GM19468 (cell line): ENCODE results near the gene PCDHA2.
"Not testable (repeated sequence)": the region's sequence is repeated elsewhere in the genome, so short reads cannot be mapped to it uniquely, and the experiment has no call there.

Experiments
- ATAC-seq: cut with Tn5 transposase; IDR thresholded peaks from one replicate; pipeline ENCODE4 v1.9.1; 2021; ENCODE audit warnings: mild to moderate bottlenecking, moderate library complexity, moderate number of reproducible peaks; ENCODE audit not compliant: unreplicated experiment; ENCODE audit errors: extremely low read depth

Gene PCDHA2

DNA sequence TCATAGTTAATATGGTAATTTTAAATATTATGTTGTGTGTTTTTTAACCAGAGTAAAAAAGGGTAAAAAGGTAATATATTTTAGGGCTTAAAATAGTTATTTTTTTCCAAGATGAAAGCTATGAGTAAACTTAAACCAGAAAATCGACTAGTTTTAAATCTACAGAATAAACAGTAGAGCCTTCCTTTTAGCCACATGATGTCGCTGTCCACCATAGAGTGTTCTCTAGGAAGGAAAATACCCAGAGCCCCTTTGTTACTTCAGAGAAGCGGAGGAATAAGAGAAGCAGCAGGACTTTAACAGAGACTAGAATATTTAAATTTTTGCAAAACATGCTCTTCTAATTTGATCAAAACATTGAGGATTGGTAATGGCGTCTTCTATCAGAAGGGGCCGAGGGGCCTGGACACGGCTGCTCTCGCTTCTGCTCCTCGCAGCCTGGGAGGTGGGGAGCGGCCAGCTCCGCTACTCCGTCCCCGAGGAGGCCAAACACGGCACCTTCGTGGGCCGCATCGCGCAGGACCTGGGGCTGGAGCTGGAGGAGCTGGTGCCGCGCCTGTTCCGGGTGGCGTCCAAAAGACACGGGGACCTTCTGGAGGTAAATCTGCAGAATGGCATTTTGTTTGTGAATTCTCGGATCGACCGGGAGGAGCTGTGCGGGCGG is at the start of gene PCDHA2:
Gene PCDHA2 (plus strand): TSS at position 258 of the 664 bp plus-strand sequence.
- ATAC-seq, result no peak

DNA sequence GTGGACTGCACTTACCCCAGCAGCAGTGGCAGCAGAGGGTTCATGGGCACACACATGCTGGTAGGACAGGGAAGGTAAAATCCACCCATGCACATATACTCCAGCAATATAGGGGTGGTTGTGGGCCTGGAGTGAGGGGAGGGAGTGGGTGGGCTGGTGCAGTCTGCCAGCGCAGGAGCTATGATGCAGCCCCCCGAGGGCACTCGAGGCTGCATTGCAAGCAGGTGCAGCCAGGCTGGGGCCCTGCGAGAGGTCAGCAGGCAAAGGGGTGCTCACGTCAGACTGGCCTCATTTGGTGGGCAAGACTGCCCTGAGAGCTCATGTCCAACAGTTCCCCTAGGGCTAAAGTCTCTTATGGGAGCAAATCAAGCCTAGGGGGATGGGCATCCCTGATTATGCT is 41.1 kb upstream of the PCDHA2 start:
- no peak for ATAC-seq

DNA sequence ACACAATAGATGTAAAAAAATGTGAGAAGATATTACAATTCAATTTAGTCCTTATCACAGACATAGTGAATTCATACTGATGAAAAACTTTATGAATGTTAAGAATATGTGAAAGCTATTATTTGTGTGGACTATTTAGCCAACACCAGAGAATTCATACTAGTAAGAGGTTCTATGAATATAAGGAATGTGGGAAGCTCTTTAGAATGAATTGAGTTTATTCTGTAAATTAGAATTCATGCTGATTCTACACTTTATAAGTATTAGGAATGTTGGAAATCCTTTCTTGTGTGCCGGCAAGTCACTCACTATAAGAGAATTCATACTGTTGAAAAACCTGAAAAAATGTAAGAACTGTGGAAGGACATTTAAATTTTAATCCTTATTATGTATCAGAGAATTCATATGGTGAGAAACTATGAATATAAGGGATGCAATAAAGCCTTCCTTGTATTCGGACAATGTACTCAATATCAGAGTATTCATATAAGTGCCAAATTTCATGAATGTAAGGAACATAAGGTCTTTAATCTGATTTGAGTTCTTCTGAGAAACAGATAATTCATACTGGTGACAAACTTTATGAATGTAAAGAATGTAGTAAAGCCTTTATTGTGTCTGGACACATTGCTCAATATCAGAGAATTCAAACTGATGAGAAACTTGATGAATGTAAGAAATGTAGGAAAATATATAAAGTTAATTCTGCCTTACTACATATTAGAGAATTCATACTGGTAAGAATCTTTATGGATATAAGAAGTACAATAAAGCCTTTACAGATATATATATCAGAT is 30.3 kb upstream of the PCDHA2 start:
- ATAC-seq, result no peak

DNA sequence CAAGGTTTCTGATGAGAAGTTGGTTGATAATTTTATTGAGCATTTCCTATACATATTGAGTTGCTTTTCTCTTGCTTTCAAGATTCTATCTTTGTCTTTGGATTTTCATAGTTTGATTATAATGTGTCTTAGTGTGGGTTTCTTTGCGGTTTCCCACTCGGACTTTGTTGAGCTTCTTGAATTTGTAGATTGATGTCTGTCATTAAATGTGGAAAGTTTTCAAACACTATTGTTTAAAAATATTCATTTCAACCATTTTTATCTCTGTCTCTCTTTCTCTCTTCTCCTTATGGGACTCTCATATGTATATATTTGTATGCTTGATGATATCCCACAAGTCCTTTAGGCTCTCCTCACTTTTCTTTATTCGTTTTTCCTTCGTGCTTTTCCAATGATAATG is 27.2 kb upstream of the PCDHA2 start:
- ATAC-seq, result no peak

DNA sequence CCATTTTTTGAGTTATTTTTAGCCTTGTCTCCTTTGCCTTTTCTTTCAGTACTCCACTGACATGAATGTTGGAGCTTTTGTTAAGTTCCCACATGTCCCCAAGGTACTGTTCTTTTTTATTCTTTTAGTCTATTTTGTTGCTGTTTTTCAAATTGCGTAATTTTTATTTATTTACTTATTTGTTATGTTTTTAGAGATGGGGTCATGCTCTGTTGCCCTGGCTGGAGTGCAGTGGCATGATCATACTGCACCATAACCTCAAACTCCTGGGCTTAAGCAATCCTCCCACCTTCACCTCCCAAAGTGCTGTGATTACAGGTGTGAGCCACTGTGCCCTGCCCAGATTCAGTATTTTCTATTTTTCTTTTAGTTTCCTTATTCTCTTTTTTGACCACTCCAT is 14.1 kb upstream of the PCDHA2 start:
- no peak for ATAC-seq

DNA sequence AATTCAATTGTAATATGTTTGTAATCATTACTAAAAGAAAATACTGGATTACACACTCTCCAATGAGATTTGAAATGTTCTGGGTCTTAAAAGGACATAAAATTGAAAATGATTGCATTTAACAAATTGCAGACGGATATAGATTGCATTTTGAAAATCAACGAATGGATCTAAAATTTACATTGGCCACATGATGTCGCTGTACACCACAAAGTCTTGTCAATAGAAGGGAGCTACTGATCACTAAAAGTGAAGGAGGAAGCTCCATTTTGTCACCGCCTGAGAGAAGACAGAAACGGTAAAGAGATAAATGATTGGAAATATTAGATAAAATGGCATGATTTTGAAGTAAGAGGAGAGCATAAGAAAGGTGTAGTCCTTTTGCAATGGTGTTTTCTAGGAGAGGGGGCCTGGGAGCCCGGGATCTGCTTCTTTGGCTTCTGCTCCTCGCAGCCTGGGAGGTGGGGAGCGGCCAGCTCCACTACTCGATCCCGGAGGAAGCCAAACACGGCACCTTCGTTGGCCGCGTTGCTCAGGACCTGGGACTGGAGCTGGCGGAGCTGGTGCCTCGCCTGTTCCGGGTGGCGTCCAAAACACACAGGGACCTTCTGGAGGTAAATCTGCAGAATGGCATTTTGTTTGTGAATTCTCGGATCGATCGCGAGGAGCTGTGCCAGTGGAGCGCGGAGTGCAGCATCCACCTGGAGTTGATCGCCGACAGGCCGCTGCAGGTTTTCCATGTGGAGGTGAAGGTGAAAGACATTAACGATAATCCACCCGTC is 8.6 kb upstream of the PCDHA2 start, which contains the start of gene PCDHA1:
Gene PCDHA1 (plus strand): TSS at position 236 of the 782 bp plus-strand sequence.
- ATAC-seq, result no peak

DNA sequence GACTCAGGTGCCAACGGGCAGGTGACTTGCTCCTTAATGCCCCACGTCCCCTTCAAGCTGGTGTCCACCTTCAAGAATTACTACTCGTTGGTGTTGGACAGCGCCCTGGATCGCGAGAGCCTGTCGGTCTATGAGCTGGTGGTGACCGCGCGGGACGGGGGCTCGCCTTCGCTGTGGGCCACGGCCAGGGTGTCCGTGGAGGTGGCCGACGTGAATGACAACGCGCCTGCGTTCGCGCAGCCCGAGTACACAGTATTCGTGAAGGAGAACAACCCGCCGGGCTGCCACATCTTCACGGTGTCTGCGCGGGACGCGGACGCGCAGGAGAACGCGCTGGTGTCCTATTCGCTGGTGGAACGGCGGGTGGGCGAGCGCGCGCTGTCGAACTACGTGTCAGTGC is 7.2 kb upstream of the PCDHA2 start:
- not testable (repeated sequence) for ATAC-seq

DNA sequence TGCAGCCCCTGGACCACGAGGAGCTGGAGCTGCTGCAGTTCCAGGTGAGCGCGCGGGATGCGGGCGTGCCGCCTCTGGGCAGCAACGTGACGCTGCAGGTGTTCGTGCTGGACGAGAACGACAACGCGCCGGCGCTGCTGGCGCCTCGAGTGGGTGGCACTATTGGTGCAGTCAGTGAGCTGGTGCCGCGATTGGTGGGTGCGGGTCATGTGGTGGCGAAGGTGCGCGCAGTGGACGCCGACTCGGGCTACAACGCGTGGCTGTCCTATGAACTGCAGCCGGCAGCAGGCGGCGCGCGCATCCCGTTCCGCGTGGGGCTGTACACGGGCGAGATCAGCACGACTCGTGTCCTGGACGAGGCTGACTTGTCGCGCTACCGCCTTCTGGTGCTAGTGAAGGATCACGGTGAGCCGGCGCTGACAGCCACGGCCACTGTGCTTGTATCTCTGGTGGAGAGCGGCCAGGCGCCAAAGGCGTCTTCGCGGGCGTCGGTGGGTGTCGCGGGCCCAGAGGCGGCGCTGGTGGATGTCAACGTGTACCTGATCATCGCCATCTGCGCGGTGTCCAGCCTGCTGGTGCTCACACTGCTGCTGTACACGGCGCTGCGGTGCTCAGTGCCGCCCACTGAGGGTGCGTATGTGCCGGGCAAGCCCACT is 6.7 kb upstream of the PCDHA2 start:
- not testable (repeated sequence) for ATAC-seq

DNA sequence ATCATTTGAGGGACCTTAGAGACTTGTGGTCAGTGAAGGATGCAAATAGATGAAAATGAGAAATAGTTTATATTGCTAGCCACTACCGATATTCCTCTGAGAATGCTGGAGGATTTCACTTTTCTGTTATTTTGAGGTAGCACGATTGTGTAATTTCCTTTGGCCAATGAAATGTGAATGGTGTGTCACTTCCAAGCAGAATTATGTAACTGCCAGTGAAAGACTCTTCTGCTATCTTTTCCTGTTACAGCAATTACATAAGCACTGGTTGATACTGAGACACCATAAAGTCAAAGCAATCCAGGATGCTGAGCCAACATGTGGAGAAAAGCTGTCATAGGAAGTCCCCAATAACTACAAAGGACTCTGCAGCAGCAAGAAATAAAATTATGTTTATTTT is 3.6 kb upstream of the PCDHA2 start:
- ATAC-seq, result no peak

DNA sequence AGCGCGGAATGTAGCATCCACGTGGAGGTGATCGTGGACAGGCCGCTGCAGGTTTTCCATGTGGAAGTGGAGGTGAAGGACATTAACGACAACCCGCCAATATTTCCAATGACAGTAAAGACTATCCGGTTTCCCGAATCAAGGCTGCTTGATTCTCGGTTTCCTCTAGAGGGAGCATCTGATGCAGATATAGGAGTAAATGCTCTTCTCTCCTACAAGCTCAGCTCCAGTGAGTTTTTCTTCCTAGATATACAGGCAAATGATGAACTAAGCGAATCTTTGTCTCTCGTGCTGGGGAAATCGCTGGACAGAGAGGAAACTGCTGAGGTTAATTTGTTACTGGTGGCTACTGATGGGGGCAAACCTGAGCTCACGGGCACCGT is 598 bp downstream of the PCDHA2 start:
- ATAC-seq, result no peak

DNA sequence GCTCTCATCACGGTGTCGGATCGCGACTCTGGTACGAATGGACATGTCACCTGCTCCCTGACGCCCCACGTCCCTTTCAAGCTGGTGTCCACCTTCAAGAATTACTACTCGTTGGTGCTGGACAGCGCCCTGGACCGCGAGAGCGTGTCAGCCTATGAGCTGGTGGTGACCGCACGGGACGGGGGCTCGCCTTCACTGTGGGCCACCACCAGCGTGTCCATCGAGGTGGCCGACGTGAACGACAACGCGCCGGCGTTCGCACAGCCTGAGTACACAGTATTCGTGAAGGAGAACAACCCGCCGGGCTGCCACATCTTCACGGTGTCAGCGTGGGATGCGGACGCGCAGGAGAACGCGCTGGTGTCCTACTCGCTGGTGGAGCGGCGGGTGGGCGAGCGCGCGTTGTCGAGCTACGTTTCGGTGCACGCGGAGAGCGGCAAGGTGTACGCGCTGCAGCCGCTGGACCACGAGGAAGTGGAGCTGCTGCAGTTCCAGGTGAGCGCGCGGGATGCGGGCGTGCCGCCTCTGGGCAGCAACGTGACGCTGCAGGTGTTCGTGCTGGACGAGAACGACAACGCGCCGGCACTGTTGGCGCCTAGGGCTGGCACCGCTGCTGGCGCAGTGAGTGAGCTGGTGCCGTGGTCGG is 1.5 kb downstream of the PCDHA2 start:
- ATAC-seq, result not testable (repeated sequence)

DNA sequence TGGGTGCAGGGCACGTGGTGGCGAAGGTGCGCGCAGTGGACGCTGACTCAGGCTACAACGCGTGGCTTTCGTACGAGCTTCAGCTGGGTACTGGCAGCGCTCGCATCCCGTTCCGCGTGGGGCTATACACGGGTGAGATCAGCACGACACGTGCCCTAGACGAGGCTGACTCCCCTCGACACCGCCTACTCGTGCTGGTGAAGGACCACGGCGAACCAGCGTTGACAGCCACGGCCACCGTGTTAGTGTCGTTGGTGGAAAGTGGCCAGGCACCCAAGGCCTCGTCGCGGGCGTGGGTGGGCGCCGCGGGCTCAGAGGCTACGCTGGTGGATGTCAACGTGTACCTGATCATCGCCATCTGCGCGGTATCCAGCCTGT is 2.1 kb downstream of the PCDHA2 start:
- no peak for ATAC-seq

DNA sequence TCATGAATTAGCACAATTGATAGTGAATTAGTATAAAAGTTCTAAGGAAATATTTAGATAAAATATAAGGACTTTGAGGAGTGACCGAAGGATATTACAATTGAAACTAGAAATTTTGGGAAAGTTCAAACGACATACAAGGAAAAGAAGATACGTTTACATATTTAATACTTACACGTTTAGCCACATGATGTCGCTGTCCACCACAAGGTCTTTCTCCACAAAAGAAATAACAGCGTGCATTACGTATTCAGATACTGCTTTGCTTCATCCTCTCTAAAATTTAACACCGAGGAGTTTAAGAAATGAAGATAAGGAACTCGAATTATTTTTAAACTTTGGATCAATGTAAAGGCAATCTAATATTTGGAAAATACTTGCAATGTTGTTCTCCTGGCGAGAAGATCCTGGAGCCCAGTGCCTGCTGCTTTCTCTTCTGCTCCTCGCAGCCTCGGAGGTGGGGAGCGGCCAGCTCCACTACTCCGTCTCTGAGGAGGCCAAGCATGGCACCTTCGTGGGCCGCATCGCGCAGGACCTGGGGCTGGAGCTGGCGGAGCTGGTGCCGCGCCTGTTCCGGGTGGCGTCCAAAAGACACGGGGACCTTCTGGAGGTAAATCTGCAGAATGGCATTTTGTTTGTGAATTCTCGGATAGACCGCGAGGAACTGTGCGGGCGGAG is 6.3 kb downstream of the PCDHA2 start, which contains the start of gene PCDHA3:
Gene PCDHA3 (plus strand): TSS at position 242 of the 678 bp plus-strand sequence.
- ATAC-seq, result no peak

DNA sequence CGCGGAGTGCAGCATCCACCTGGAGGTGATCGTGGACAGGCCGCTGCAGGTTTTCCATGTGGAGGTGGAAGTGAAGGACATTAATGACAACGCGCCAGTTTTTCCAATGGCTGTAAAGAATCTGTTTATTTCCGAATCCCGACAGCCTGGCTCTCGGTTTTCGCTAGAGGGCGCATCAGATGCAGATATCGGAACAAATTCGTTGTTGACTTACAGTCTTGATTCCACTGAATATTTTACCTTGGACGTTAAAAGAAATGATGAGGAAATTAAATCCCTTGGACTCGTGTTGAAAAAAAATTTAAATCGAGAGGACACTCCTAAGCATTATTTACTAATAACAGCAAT is 6.8 kb downstream of the PCDHA2 start:
- ATAC-seq, result no peak

DNA sequence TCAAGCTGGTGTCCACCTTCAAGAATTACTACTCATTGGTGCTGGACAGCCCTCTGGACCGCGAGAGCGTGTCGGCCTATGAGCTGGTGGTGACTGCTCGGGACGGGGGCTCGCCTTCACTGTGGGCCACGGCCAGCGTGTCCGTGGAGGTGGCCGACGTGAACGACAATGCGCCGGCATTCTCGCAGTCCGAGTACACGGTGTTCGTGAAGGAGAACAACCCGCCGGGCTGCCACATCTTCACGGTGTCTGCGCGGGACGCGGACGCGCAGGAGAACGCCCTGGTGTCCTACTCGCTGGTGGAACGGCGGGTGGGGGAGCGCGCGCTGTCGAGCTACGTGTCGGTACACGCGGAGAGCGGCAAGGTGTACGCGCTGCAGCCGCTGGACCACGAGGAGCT is 7.7 kb downstream of the PCDHA2 start:
- not testable (repeated sequence) for ATAC-seq

DNA sequence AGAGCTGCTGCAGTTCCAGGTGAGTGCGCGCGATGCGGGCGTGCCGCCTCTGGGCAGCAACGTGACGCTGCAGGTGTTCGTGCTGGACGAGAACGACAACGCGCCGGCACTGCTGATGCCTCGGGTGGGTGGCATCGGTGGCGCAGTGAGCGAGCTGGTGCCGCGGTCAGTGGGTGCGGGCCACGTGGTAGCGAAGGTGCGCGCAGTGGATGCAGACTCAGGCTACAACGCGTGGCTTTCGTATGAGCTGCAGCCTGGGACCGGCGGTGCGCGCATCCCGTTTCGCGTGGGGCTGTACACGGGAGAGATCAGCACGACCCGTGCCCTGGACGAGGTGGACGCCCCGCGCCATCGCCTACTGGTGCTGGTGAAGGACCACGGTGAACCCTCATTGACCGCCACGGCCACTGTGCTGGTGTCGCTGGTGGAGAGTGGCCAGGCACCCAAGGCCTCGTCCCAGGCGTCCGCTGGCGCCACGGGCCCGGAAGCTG is 8.2 kb downstream of the PCDHA2 start:
- ATAC-seq, result no peak

DNA sequence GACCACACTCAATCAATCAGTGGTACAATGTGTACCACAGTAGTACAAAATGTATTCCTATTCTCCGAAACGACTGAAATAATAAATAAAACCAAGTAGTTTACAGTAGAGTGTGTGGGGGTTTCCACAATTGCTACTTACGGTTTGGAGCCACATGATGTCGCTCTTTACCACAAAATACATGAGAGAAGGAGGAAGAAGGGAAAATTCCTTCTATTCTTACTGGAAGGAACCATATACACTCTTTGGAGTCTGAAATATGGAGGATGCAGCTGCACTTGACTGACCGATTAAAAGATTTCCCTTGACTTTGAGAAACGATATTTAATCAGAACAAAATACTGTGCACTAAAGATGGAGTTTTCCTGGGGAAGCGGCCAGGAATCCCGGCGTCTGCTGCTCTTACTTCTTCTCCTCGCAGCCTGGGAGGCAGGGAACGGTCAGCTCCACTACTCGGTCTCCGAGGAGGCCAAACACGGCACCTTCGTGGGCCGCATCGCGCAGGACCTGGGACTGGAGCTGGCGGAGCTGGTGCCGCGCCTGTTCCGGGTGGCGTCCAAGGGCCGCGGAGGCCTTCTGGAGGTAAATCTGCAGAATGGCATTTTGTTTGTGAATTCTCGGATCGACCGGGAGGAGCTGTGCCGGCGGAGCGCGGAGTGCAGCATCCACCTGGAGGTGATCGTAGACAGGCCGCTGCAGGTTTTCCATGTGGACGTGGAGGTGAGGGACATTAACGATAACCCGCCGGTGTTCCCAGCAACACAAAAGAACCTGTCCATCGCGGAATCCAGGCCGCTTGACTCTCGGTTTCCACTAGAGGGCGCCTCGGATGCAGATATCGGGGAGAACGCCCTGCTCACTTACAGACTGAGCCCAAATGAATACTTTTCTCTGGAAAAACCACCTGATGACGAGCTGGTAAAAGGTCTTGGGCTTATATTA is 12.5 kb downstream of the PCDHA2 start, which contains the start of gene PCDHA4:
Gene PCDHA4 (plus strand): TSS at position 235 of the 942 bp plus-strand sequence.
- no peak for ATAC-seq

DNA sequence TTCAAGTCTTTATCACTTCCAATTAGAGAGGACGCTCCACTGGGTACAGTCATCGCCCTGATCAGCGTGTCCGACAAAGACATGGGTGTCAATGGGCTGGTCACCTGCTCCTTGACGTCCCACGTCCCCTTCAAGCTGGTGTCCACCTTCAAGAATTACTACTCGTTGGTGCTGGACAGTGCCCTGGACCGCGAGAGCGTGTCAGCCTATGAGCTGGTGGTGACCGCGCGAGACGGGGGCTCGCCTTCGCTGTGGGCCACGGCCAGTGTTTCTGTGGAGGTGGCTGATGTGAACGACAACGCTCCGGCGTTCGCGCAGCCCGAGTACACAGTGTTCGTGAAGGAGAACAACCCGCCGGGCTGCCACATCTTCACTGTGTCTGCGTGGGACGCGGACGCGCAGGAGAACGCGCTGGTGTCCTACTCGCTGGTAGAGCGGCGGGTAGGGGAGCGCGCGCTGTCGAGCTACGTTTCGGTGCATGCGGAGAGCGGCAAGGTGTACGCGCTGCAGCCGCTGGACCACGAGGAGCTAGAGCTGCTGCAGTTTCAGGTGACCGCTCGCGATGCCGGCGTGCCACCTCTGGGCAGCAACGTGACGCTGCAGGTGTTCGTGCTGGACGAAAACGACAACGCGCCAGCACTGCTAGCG is 13.7 kb downstream of the PCDHA2 start:
- not testable (repeated sequence) for ATAC-seq
